IgD-negative memory B cell (primary cell): ENCODE results near the gene BLTP1. TPM values are rescaled to one million over a fixed set of nuclear protein-coding genes. Genes with fewer than 3 reads are reported as not detected.

Experiments used
- H3K27ac Mint-ChIP-seq, 3 donors: one replicate each; pipeline ENCODE4 v1.8.0; 2020 to 2022; ENCODE audit warnings: mild to moderate bottlenecking in 3 of 3, mixed read lengths in 3 of 3, moderate library complexity in 1 of 3
- H3K27me3 Mint-ChIP-seq: one replicate; pipeline ENCODE4 v1.8.0; 2021; ENCODE audit warnings: mixed read lengths
- H3K36me3 Mint-ChIP-seq: one replicate; pipeline ENCODE4 v1.8.0; 2020; ENCODE audit warnings: mild to moderate bottlenecking, mixed read lengths
- H3K4me1 Mint-ChIP-seq, 3 donors: one replicate each; pipeline ENCODE4 v1.8.0; 2020 to 2022; ENCODE audit warnings: mixed read lengths in 3 of 3, mild to moderate bottlenecking in 1 of 3
- H3K4me3 Mint-ChIP-seq, 4 donors: one replicate each; pipeline ENCODE4 v1.8.0; 2020 to 2022; ENCODE audit warnings: mild to moderate bottlenecking in 4 of 4, mixed read lengths in 4 of 4, moderate library complexity in 3 of 4
- H3K9me3 Mint-ChIP-seq, 3 donors: one replicate each; pipeline ENCODE4 v1.8.0; 2020 to 2021; ENCODE audit warnings: mixed read lengths in 3 of 3, mild to moderate bottlenecking in 1 of 3
- polyA plus RNA-seq: library from polyadenylated mRNA; unstranded; fragments of 300-500 nt; fragmentation: Illumina TruSeq; gene quantifications from one replicate; pipeline ENCODE4 v1.2.3, GENCODE V29; 2021

The BLTP1 gene
- polyA plus RNA-seq, 1 donor from 2014 or later, result 7.4 TPM

- Mint-ChIP-seq H3K27me3 (peaks cover 9% of the 10 kb centered on the region), H3K9me3 (no peaks in the 10 kb centered on the region), H3K27ac (no peak overlapping the region), H3K4me1 (peaks cover 14 to 25% (median 16%) of the 10 kb centered on the region in 3 donors), H3K4me3 (no peak overlapping the region), H3K36me3 (no peaks in the 10 kb centered on the region)
Observed at GRCh38 chr4:122146652-122147051, 5.5 kb upstream of the BLTP1 start.

- Mint-ChIP-seq H3K27ac (peak overlapping the region; percentile 77 to 95 (median 86)), H3K36me3 (no peaks in the 10 kb centered on the region), H3K27me3 (no peaks in the 10 kb centered on the region), H3K4me1 (peaks cover 30 to 43% (median 34%) of the 10 kb centered on the region in 3 donors), H3K9me3 (no peaks in the 10 kb centered on the region), H3K4me3 (peak overlapping the region; percentile 84 to 99 (median 92))
Observed at GRCh38 chr4:122150931-122151330, 1.2 kb upstream of the BLTP1 start.

GRCh38 chr4:122152711-122153226 lies 638 bp downstream of the BLTP1 start:
- no peaks in the 10 kb centered on the region for H3K9me3 Mint-ChIP-seq
- no peaks in the 10 kb centered on the region for H3K27me3 Mint-ChIP-seq
- peaks cover 37 to 53% (median 48%) of the 10 kb centered on the region in 3 donors for H3K4me1 Mint-ChIP-seq
- peak overlapping the region; percentile 27 to 88 (median 87) for H3K27ac Mint-ChIP-seq
- H3K4me3 Mint-ChIP-seq, result peak overlapping the region; percentile 84 to 97 (median 91)
- peaks cover 2% of the 10 kb centered on the region for H3K36me3 Mint-ChIP-seq

- Mint-ChIP-seq H3K27ac (peak overlapping the region in 1 of 3 donors; percentile 1), H3K4me3 (no peak overlapping the region), H3K36me3 (peaks cover 6% of the 10 kb centered on the region), H3K9me3 (no peaks in the 10 kb centered on the region), H3K4me1 (peaks cover 25 to 41% (median 36%) of the 10 kb centered on the region in 3 donors), H3K27me3 (no peaks in the 10 kb centered on the region)
Observed at GRCh38 chr4:122156819-122157218, 4.7 kb downstream of the BLTP1 start.

- Mint-ChIP-seq H3K4me1 (peaks cover 24 to 40% (median 29%) of the 10 kb centered on the region in 3 donors), H3K4me3 (no peak overlapping the region), H3K27ac (peak overlapping the region in 1 of 3 donors; percentile 68), H3K9me3 (no peaks in the 10 kb centered on the region), H3K36me3 (peaks cover 7% of the 10 kb centered on the region), H3K27me3 (no peaks in the 10 kb centered on the region)
Observed at GRCh38 chr4:122163301-122163700, 11.2 kb downstream of the BLTP1 start.

- Mint-ChIP-seq H3K9me3 (no peaks in the 10 kb centered on the region), H3K27ac (peak overlapping the region in 1 of 3 donors; percentile 3), H3K36me3 (peaks cover 7% of the 10 kb centered on the region), H3K27me3 (no peaks in the 10 kb centered on the region), H3K4me3 (peak overlapping the region in 1 of 4 donors; percentile 29), H3K4me1 (peaks cover 24 to 40% (median 29%) of the 10 kb centered on the region in 3 donors)
Observed at GRCh38 chr4:122163767-122164166, 11.6 kb downstream of the BLTP1 start.

- peak overlapping the region in 1 of 3 donors; percentile 81 for H3K27ac Mint-ChIP-seq
- peaks cover 23 to 37% (median 28%) of the 10 kb centered on the region in 3 donors for H3K4me1 Mint-ChIP-seq
- H3K36me3 Mint-ChIP-seq, result peaks cover 7% of the 10 kb centered on the region
Observed at GRCh38 chr4:122167369-122167768, 15.2 kb downstream of the BLTP1 start.

GRCh38 chr4:122170775-122171174 lies 18.6 kb downstream of the BLTP1 start:
- peaks cover 10 to 23% (median 18%) of the 10 kb centered on the region in 3 donors for H3K4me1 Mint-ChIP-seq
- H3K27me3 Mint-ChIP-seq, result no peaks in the 10 kb centered on the region
- peak overlapping the region in 1 of 3 donors; percentile 66 for H3K27ac Mint-ChIP-seq
- peaks cover 7% of the 10 kb centered on the region for H3K36me3 Mint-ChIP-seq
- H3K9me3 Mint-ChIP-seq, result no peaks in the 10 kb centered on the region
- no peak overlapping the region for H3K4me3 Mint-ChIP-seq

More at GRCh38 chr4:122167369-122167768, 15.2 kb downstream of the BLTP1 start:
- Mint-ChIP-seq H3K27me3 (no peaks in the 10 kb centered on the region), H3K9me3 (no peaks in the 10 kb centered on the region), H3K4me3 (no peak overlapping the region)

- no peak overlapping the region for H3K27ac Mint-ChIP-seq
- H3K4me3 Mint-ChIP-seq, result no peak overlapping the region
- no peaks in the 10 kb centered on the region for H3K9me3 Mint-ChIP-seq
- peaks cover 6% of the 10 kb centered on the region for H3K36me3 Mint-ChIP-seq
- H3K27me3 Mint-ChIP-seq, result no peaks in the 10 kb centered on the region
- H3K4me1 Mint-ChIP-seq, result peaks cover 10 to 23% (median 18%) of the 10 kb centered on the region in 3 donors
Observed at GRCh38 chr4:122171323-122171722, 19.2 kb downstream of the BLTP1 start.

GRCh38 chr4:122172266-122172665 lies 20.1 kb downstream of the BLTP1 start:
- H3K9me3 Mint-ChIP-seq, result no peaks in the 10 kb centered on the region
- H3K36me3 Mint-ChIP-seq, result peaks cover 12% of the 10 kb centered on the region
- H3K27ac Mint-ChIP-seq, result no peak overlapping the region
- no peak overlapping the region for H3K4me3 Mint-ChIP-seq
- H3K27me3 Mint-ChIP-seq, result no peaks in the 10 kb centered on the region
- H3K4me1 Mint-ChIP-seq, result peaks cover 8 to 18% (median 14%) of the 10 kb centered on the region in 3 donors

GRCh38 chr4:122178961-122179360 lies 26.8 kb downstream of the BLTP1 start:
- Mint-ChIP-seq H3K9me3 (no peaks in the 10 kb centered on the region), H3K4me3 (no peak overlapping the region), H3K36me3 (peaks cover 16% of the 10 kb centered on the region), H3K4me1 (no peaks in the 10 kb centered on the region), H3K27ac (no peak overlapping the region), H3K27me3 (no peaks in the 10 kb centered on the region)

GRCh38 chr4:122195718-122196117 lies 43.6 kb downstream of the BLTP1 start:
- no peak overlapping the region for H3K27ac Mint-ChIP-seq
- peaks cover 0 to 5% (median 0%) of the 10 kb centered on the region in 3 donors for H3K4me1 Mint-ChIP-seq
- no peak overlapping the region for H3K4me3 Mint-ChIP-seq
- no peaks in the 10 kb centered on the region for H3K9me3 Mint-ChIP-seq
- H3K36me3 Mint-ChIP-seq, result peaks cover 3% of the 10 kb centered on the region
- no peaks in the 10 kb centered on the region for H3K27me3 Mint-ChIP-seq

Other genes starting within 250 kb of the BLTP1 start
- gene TRPC3, start 200.3 kb upstream of the BLTP1 start, polyA plus RNA-seq, result not detected
- gene ADAD1, start 226.7 kb downstream of the BLTP1 start, polyA plus RNA-seq, result not detected